ENCODE measurements around the gene FARP2.

The FARP2 gene

DNA sequence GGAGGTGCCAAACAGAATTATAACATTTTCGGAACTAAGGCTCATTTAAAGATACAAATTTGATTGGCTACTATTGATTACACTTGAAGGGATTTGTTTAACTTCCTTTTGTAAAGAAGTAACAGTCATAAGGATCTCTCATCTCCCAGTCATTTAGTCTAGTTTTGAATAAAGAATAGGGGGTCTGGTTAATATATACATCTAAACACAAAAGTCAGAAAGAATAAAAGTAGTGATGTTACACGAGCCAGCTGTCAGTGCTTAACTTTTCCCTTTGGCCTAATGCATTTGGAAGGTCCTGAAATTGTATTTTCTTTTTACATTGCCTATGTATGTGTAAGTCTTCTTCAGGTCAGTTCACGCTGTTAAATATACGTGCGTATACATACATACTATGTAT, 32.3 kb upstream of the FARP2 start:
- no peak for DNase-seq (ENCODE audit: low read depth in 2 of 2)

DNA sequence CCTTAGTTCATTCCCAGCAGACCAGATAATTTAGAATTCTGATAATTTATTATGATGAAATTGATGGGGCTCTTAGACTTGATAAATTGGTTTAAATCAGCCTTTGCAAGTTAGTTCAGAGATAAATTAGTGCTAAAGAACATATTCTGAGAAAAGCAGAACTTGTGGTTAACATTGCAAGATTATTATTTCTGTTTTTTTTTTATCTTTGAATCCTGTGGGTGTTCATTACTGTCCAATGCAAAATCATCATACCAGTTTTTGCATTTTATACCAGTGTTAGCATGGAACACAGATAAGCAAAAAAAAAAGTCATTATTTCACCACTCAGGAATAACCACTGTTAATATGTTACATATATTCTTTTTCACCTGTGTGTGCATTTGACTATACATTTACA, 31.3 kb upstream of the FARP2 start:
- no peak for DNase-seq (ENCODE audit: low read depth in 2 of 2)

DNA sequence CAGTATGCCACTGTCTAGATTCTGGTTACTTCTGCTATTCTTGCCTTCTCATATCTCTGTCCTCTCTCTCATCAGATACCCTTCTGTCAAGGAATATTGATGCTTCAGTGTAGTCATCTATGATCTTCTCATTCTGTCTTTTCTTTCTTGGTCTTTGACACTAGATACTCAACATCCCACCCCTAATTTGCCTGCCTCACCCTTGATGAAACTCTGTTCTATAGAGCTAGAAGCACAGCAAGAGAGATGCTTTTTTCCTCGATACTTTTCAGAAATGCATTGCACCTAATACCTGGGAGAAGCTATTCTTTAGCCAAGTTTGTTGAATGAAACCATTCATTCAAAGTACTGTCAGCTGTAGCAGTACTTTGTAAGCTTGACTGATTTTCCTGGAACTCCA, 30.8 kb upstream of the FARP2 start:
- DNase-seq (ENCODE audit: low read depth in 2 of 2) = no peak

GRCh38 chr2:241329669-241330615, 26.1 kb upstream of the FARP2 start:
- no peak for DNase-seq (ENCODE audit: low read depth in 2 of 2)

- no peak for DNase-seq (ENCODE audit: low read depth in 2 of 2)
Measured at GRCh38 chr2:241330616-241330981, 25.5 kb upstream of the FARP2 start.

DNA sequence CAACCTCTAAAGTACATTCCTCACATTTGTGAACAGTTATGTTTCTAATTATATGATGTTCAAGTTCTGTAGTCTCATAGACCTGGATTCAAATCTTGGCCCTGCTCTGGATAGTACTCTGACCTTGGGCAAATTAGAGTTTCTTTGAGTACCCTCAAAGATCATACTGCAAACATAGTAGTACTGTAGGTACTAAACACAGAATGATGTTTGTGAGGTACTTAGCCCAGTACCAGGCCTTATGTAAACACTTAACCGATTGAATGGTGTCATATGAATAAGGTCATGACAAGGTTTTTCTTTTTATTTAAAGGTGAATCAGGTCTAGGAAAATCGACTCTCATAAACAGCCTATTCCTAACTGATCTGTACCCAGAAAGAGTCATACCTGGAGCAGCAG, 21.3 kb upstream of the FARP2 start:
- DNase-seq (ENCODE audit: low read depth in 2 of 2) = no peak

DNA sequence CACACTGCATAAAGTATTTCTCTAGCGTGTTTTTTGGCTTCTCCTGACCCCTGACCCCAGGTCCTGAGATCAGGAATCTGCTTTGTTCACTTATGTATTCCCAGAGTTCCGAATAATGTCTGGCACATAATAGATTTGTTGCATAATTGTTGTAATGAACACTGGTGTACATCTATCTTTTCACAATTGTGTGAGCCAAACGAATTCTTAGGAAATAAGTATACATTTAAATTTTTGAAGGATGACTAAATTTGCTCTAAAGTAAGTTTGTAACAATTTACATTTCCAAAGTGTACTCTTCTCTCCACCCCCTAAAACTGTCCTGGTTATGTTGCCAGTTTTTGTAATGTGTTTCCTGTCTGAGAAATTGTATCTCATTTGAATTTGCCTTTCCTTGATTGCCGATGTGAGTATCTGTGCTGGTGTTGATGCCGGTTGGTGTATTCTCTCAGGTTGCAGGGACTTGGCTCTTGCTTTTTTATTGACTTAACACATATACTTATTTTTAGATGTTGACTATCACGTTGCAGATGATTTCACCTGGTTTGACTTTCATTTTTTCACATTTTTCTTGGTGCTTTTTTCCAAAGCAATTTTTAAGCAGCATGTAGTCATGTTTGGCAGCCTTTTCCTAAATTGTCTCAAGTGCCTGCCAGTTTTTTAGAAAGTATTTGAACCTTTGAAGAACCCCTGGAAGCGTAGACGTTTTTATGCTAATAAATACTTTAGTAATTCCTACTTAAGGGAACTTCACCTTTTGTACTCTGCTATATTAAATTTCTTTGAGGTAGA, 16.1 kb upstream of the FARP2 start:
- DNase-seq (ENCODE audit: low read depth in 2 of 2) = no peak

DNA sequence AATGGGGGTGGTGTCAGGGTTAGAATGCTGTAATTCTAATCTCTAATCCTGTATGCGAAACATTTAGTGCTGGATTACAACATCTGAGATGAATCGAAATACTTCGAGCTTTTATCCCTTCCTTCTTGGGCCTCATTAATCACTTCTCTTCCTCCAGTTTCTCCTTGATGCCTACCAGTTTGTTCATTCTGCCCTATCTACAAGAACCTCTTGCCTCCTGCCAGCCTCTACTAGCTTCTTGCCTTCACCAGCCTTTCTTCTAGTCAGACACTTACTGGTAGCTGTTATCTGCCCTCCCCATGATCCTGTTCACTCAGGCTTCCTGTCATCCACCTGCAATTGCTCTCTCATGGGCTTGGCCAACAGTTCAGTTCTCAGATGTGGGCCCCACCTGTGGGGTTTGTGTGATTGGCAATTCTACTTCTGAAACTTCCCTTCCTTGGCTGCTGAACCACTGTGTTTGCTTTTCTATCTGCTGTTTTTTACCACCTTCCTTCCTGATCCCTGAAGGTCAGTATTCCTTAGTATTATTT, 15.4 kb upstream of the FARP2 start:
- no peak for DNase-seq (ENCODE audit: low read depth in 2 of 2)

DNA sequence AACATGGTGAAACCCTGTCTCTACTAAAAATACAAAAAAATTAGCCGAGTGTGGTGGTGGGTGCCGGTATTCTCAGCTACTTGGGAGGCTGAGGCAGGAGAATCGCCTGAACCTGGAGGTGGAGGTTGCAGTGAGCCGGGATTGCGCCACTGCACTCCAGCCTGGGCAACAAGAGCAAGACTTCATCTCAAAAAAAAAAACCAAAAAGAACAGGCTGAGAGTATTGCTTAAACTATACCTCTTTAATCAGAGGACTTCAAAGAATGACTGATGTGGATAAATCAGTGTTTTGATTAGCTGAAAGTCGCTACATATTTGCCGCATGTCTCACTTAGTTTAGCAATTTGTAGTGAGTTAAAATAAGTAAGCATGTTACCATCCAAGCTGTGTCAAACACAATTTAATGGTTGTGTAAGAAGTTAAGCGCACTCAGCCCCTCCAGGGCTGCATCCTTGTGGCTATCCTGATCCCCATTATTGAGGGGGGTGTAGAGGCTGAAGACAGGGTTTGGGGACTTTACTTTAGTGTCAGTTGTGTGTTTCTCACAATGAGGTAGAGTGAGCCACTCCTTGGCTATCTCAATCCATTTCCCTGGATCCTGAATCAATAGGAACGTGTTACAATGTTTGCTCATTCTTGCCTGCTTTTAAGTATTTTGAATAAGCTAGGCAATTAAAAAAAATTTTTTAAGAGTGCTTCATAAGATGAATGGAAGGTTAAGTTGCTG, 11.0 kb upstream of the FARP2 start:
- DNase-seq (ENCODE audit: low read depth in 2 of 2) = no peak

DNA sequence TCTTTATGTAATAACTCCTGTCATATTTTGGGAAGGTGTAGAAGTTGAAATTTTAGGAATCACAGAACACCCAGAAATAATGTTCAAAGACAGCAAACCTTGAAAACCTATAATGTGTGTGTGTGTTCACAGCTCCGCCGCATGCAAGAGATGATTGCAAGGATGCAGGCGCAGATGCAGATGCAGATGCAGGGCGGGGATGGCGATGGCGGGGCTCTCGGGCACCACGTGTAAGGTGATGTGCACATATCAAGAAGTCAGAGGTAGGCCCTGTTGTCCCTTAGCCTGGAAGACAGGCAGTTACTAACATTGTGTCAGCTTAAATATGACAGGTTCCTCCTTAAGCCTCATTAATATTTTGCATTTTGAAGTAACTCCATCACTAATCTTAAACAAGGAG, 6.1 kb upstream of the FARP2 start:
- no peak for DNase-seq (ENCODE audit: low read depth in 2 of 2)

- DNase-seq (ENCODE audit: low read depth in 2 of 2) = no peak
Measured at GRCh38 chr2:241350530-241350877, 5.6 kb upstream of the FARP2 start.

- no peak for DNase-seq (ENCODE audit: low read depth in 2 of 2)
Measured at GRCh38 chr2:241350878-241351639, 5.0 kb upstream of the FARP2 start.

DNA sequence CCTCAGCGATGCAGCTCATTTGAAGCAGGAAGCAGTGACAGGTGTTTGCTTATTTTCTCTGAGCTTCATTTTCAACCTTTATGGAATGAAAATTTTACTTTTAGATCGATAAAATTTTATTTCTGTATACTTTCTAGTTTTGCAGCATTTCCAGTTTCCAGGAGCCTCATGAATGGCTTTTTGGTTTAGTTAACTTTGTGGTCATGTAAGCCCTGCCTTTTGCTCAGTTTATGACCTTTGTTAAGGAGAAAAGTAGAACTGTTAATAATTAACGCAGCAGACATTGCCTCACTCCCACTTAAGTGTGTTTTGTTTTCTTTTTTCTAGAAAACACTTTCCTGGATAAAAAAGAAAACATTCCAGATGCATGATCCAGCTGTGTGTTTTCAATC, 4.4 kb upstream of the FARP2 start:
- no peak for DNase-seq (ENCODE audit: low read depth in 2 of 2)

GRCh38 chr2:241352227-241352626, 3.9 kb upstream of the FARP2 start:
- no peak for DNase-seq (ENCODE audit: low read depth in 2 of 2)

DNA sequence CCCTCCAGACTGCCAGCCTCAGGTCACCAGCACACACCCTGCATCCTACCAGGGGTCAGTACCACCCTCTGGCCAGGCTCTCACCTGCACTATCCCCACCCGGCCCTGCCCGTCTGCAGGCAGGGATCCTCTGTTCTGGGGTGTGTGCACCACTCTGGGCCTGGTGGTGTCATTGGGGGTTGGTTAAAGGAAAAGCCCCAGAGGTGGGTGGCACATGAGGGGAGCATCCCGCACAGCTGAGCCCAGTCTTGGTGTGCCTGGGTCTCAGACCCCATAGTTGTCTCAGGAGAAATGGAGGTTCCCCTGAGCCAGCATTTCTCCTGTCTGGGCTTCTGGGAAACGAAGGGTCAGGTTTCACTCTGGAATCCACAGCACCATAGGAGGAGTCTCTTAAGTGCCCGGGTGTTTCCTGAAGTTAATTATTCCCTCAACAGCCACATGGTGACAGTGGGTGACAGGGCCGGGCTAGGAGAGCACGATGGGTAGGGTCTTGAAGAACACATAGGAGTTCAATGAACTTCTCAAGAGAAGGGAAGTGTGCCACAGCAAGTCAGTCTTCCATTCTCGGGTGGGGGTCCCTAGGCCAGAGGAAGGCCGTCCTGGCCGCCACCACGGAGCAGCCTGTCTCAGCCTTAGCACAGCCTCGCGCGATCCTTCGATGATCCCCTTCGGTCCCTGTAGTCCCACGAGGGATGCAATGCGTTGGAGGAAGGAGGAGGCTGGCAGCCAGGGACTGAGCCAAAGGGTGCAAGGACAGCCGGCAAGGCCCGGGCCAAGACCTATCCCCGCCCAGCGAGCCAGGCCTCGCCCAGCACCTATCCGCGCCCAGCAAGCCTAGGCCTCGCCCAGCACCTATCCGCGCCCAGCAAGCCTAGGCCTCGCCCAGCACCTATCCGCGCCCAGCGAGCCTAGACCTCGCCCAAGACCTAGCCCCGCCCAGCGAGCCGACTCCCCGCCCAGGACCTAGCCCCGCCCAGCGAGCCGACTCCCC, 1.1 kb upstream of the FARP2 start:
- DNase-seq (ENCODE audit: low read depth in 2 of 2) = peak; percentile 43 to 59

GRCh38 chr2:241356871-241357260, 781 bp downstream of the FARP2 start:
- no peak for DNase-seq (ENCODE audit: low read depth in 2 of 2)

- no peak for DNase-seq (ENCODE audit: low read depth in 2 of 2)
Measured at GRCh38 chr2:241357531-241357930, 1.4 kb downstream of the FARP2 start.

DNA sequence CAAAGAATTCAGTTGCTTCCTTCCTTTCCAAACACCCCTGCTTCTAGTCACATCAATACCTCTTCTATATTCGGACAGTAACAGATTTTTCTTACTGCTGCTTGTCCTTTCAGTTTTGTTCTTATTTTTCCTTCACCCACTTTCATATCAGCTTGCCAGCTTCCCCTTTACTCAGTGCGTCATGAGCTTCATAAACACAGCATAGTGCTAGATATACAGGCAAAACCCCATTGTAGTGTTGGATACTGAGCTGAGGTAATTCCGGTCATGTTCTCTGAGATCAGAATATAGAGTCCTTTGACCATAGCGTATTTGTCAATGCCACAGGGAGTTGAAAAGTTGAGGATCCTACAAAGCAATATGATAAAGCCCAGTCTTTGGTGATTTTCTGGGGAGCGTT, 2.4 kb downstream of the FARP2 start:
- no peak for DNase-seq (ENCODE audit: low read depth in 2 of 2)

- no peak for DNase-seq (ENCODE audit: low read depth in 2 of 2)
Measured at GRCh38 chr2:241359481-241360045, 3.5 kb downstream of the FARP2 start.

GRCh38 chr2:241363426-241363825, 7.3 kb downstream of the FARP2 start:
- no peak for DNase-seq (ENCODE audit: low read depth in 2 of 2)
